Esophagus squamous epithelium (tissue), 4 donors: ENCODE data around the gene SCAND1.

ENCODE experiments used
- CTCF ChIP-seq, 6 experiments: fragments of 450-650 bp in 4 of 6; fragments of 200-600 bp in 2 of 6; sonication (generic) in 2 of 6; IDR thresholded peaks; one replicate each; pipeline ENCODE4 v1.5.1; 2016 to 2019; ENCODE audit warnings: antibody characterized with exemption in 6 of 6, mild to moderate bottlenecking in 4 of 6, moderate library complexity in 4 of 6
- POLR2A ChIP-seq, 4 donors: fragments of 450-650 bp; IDR thresholded peaks; one replicate each; pipeline ENCODE4 v1.6.1; 2017; ENCODE audit warnings: antibody characterized with exemption in 4 of 4, mild to moderate bottlenecking in 4 of 4, moderate library complexity in 3 of 4

GRCh38 chr20:35978041-35978513 lies 23.8 kb upstream of the SCAND1 start:
- TF ChIP-seq CTCF (IDR thresholded peaks at IDR 0.05) (no peak), POLR2A (IDR thresholded peaks at IDR 0.05) (no peak)
